22Rv1 (cell line): ENCODE results near the gene SAMD11.

Source experiments
- ZFX ChIP-seq: fragments of 450-650 bp; IDR thresholded peaks from 2 replicates; pipeline ENCODE4 v1.6.1; 2017; ENCODE audit warnings: antibody characterized with exemption, borderline replicate concordance
- TF ChIP-seq, protein P1 (sequence below): fragments of 450-650 bp; IDR thresholded peaks from 2 replicates; pipeline ENCODE4 v1.5.1; 2017; ENCODE audit warnings: mild to moderate bottlenecking

- TF ChIP-seq, protein P1, sequence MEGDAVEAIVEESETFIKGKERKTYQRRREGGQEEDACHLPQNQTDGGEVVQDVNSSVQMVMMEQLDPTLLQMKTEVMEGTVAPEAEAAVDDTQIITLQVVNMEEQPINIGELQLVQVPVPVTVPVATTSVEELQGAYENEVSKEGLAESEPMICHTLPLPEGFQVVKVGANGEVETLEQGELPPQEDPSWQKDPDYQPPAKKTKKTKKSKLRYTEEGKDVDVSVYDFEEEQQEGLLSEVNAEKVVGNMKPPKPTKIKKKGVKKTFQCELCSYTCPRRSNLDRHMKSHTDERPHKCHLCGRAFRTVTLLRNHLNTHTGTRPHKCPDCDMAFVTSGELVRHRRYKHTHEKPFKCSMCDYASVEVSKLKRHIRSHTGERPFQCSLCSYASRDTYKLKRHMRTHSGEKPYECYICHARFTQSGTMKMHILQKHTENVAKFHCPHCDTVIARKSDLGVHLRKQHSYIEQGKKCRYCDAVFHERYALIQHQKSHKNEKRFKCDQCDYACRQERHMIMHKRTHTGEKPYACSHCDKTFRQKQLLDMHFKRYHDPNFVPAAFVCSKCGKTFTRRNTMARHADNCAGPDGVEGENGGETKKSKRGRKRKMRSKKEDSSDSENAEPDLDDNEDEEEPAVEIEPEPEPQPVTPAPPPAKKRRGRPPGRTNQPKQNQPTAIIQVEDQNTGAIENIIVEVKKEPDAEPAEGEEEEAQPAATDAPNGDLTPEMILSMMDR: no peak; the same call in none of the 2 replicates
- no peak for TF ChIP-seq ZFX
Measured at GRCh38 chr1:921011-921837, 2.5 kb upstream of the SAMD11 start.
